HepG2 (cell line): ENCODE measurements around the gene ABHD17C. TPM values are rescaled to one million over a fixed set of nuclear protein-coding genes. Genes with fewer than 3 reads are reported as not detected.

Experiments
- GPBP1L1 ChIP-seq: sonication (generic); formaldehyde crosslinking; IDR thresholded peaks from 2 replicates; pipeline ENCODE4 v1.5.0; 2020; ENCODE audit warnings: mild to moderate bottlenecking, missing genetic modification reagents
- HNRNPK ChIP-seq: fragments of 200-400 bp; formaldehyde crosslinking; IDR thresholded peaks from 2 replicates; pipeline ENCODE4 v1.6.1; 2018; ENCODE audit warnings: low read length, low read depth, moderate library complexity, mild to moderate bottlenecking; ENCODE audit not compliant: poor library complexity, severe bottlenecking
- HOXD1 ChIP-seq: sonication (generic); formaldehyde crosslinking; IDR thresholded peaks from 2 replicates; pipeline ENCODE4 v1.5.0; 2020; ENCODE audit warnings: missing genetic modification reagents
- IRF9 ChIP-seq: sonication (generic); formaldehyde crosslinking; IDR thresholded peaks from 2 replicates; pipeline ENCODE4 v1.8.0; 2022; ENCODE audit warnings: missing genetic modification reagents, mild to moderate bottlenecking, borderline replicate concordance
- ISX ChIP-seq: sonication (generic); formaldehyde crosslinking; conservative IDR thresholded peaks from 2 replicates; pipeline ENCODE4 v1.5.0; 2020; ENCODE audit warnings: missing genetic modification reagents
- MAX ChIP-seq: IDR thresholded peaks from 2 replicates; pipeline ENCODE4 v1.6.1; 2012; ENCODE audit warnings: inconsistent platforms
- MYPOP ChIP-seq: sonication (generic); formaldehyde crosslinking; IDR thresholded peaks from 2 replicates; pipeline ENCODE4 v1.8.1; 2023; ENCODE audit warnings: mild to moderate bottlenecking, moderate library complexity, missing genetic modification reagents
- RAD21 ChIP-seq: fragments of 450-650 bp; formaldehyde crosslinking; IDR thresholded peaks from 2 replicates; pipeline ENCODE4 v1.5.0; 2020; ENCODE audit warnings: mild to moderate bottlenecking
- RXRB ChIP-seq: IDR thresholded peaks from 2 replicates; pipeline ENCODE4 v1.6.1; 2016; ENCODE audit warnings: borderline replicate concordance, missing genetic modification reagents, missing compliant biosample characterization
- SNAPC5 ChIP-seq: sonication (generic); formaldehyde crosslinking; IDR thresholded peaks from 2 replicates; pipeline ENCODE4 v1.8.1; 2023; ENCODE audit warnings: mild to moderate bottlenecking, missing genetic modification reagents, borderline replicate concordance
- SP2 ChIP-seq: sonication (generic); formaldehyde crosslinking; IDR thresholded peaks from 2 replicates; pipeline ENCODE4 v1.5.1; 2020; ENCODE audit warnings: mild to moderate bottlenecking, missing genetic modification reagents
- TOE1 ChIP-seq: sonication (generic); formaldehyde crosslinking; IDR thresholded peaks from 2 replicates; pipeline ENCODE4 v1.4.0; 2020; ENCODE audit warnings: mild to moderate bottlenecking, missing genetic modification reagents
- XRCC5 ChIP-seq: fragments of 200-400 bp; formaldehyde crosslinking; optimal IDR thresholded peaks from 2 replicates; pipeline ENCODE3; 2017; ENCODE audit warnings: mild to moderate bottlenecking, low read length
- ZBTB44 ChIP-seq: sonication (generic); formaldehyde crosslinking; IDR thresholded peaks from 2 replicates; pipeline ENCODE4 v1.4.0; 2020; ENCODE audit warnings: missing genetic modification reagents
- ZC3H13 ChIP-seq: sonication (generic); formaldehyde crosslinking; IDR thresholded peaks from 2 replicates; pipeline ENCODE4 v1.8.1; 2023; ENCODE audit warnings: mild to moderate bottlenecking, missing genetic modification reagents, moderate library complexity
- ZFP91 ChIP-seq: sonication (generic); formaldehyde crosslinking; IDR thresholded peaks from 2 replicates; pipeline ENCODE4 v1.9.0; 2022; ENCODE audit warnings: missing genetic modification reagents, mild to moderate bottlenecking, borderline replicate concordance
- ZNF205 ChIP-seq: IDR thresholded peaks from 2 replicates; pipeline ENCODE4 v1.6.1; 2018; ENCODE audit warnings: missing biosample characterization, missing genetic modification reagents
- ZNF546 ChIP-seq: sonication (generic); formaldehyde crosslinking; conservative IDR thresholded peaks from 2 replicates; pipeline ENCODE4 v1.8.1; 2023; ENCODE audit warnings: mild to moderate bottlenecking, missing genetic modification reagents
- ZNF800 ChIP-seq: sonication (generic); formaldehyde crosslinking; IDR thresholded peaks from 2 replicates; pipeline ENCODE4 v1.4.0; 2020; ENCODE audit warnings: missing genetic modification reagents
- polyA plus RNA-seq, 8 experiments: library from polyadenylated mRNA; depleted of rRNA in 3 of 8; stranded (reverse) in 7 of 8; unstranded in 1 of 8; fragments of >200 nt; fragmentation: Illumina TruSeq in 4 of 8; extraction: Trizol in 4 of 8; gene quantifications; 2 replicates each; pipeline versions ENCODE4 v1.2.1 to v1.2.3, GENCODE V29; 2011 to 2016; ENCODE audit warnings: low read depth in 4 of 8, missing spikeins in 1 of 8, mixed read lengths in 1 of 8; ENCODE audit not compliant: insufficient read depth in 1 of 8
- total RNA-seq, 5 experiments: library from RNA; depleted of rRNA; stranded (reverse); fragments of >200 nt; fragmentation: Illumina TruSeq; extraction: Trizol; gene quantifications; 2 replicates each; pipeline ENCODE4 v1.2.3, GENCODE V29; 2016; ENCODE audit warnings: low read depth in 1 of 5

The ABHD17C gene
- total and polyA plus RNA-seq, 2 of the 13 experiments (the other 11 are each of a cell fraction or from before 2014, with no cell fraction given), result 2.9 to 3.9 TPM

- TF ChIP-seq XRCC5 (peak; percentile 64), SNAPC5 (no peak), ZNF546 (CRISPR knock-in tag) (0 out of 2 replicates have a peak, but pooled peaks have one; percentile 41), ZFP91 (CRISPR knock-in tag) (peak; percentile 19; the same call in 1 of the 2 replicates), HOXD1 (CRISPR knock-in tag) (peak; percentile 38; the same call in 1 of the 2 replicates), TOE1 (CRISPR knock-in tag) (0 out of 2 replicates have a peak, but pooled peaks have one; percentile 29), SP2 (no peak), ISX (CRISPR knock-in tag) (0 out of 2 replicates have a peak, but pooled peaks have one; percentile 57), ZC3H13 (CRISPR knock-in tag) (no peak; the same call in 1 of the 2 replicates), RXRB (CRISPR knock-in tag) (no peak), RAD21 (CRISPR knock-in tag) (peak; percentile 98), ZBTB44 (no peak), MAX (peak; percentile 48), ZNF205 (CRISPR knock-in tag) (0 out of 2 replicates have a peak, but pooled peaks have one; percentile 36), ZNF800 (CRISPR knock-in tag) (peak; percentile 94), IRF9 (CRISPR knock-in tag) (peak; percentile 34; the same call in 1 of the 2 replicates), HNRNPK (peak; percentile 86), MYPOP (CRISPR knock-in tag) (peak; percentile 97), GPBP1L1 (CRISPR knock-in tag) (no peak)
Observed at GRCh38 chr15:80778964-80779657, 84.0 kb downstream of the ABHD17C start, which contains the start of gene CEMIP (continued).
